Globus pallidus (tissue), 1 donor: ENCODE measurements around the gene IWS1.
"Not testable (repeated sequence)": the region's sequence is repeated elsewhere in the genome, so short reads cannot be mapped to it uniquely, and the experiment has no call there.

Source experiments
- DNase-seq: peaks from one replicate; pipeline ENCODE4 v3.0.0-alpha.2; 2015; ENCODE audit warnings: low spot score

The IWS1 gene

DNA sequence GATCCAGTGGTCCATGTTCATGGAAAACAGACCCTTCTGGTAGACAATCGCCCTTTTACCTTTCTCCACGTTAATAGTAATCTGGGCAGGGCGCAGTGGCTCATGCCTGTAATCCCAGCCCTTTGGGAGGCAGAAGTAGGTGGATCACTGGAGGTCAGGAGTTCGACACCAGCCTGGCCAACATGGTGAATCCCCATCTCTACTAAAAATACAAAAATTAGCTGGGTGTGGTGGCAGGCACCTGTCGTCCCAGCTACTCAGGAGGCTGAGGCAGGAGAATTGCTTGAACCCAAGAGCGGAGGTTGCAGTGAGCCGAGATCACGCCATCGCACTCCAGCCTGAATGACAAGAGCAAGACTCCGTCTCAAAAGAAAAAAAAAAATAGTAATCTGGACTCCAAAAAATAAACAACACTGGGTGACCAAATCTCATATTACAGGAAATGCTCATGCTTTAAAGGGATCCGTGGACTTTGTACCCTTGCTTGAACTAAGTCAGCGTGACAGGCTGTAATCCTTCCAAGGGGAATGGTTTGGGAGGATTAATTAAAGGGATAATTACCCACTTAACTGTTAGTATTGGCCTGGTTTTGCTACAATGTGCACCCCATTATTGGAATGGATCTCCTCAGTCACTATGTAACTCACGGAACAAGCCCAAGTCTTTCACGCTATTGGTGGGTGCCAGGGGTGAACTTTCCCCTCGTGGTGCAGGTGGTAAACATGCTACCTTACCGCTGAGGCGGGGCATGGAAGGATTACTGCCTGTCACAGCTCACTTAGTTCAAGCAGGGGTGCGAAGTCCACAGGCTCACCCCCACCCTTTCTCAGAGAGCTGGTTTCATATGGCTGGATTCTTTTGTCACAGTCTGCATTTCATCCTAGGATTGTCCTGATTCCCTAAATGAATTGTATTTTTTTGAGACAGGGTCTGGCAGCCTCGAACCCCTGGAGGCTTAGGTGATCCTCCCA is 71.4 kb downstream of the IWS1 start:
- DNase-seq = no peak

DNA sequence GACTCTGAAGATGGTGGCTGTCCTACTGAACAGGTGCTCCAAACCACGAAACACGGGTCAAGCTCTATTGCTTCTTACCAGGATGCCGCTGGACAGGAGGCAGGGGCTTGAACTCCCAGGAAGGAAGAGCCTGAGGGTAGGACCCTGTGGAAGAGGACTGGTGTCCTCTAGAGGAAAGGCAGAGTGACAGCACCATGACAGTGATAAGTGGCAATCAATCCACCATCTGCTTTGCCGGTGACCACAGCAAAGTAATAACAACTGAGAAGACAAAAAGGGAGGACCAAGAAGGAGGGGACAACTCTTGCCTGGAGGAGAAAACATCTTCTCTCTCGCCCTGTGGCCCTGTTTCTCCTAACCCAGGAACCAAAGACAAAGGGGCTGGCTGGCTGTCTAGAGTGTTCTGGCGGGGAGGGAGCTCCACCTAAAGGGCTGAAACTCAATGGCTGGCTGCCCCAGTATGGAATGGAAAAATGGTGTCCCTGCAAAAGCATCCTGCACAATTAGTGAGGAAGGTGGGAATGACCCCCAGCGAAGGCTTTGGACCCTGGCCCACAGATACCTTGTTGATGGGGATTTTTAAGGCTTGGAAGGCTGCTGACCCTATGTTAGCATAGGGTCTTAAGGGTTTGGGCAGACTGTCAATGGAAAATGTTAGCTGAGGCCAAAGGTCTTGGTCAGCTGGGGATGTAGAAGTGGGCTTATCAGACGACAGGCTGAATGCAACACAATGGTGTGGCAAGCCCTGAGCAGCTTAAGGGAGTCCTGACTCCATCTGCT is 72.7 kb downstream of the IWS1 start:
- DNase-seq = peak; percentile 10

DNA sequence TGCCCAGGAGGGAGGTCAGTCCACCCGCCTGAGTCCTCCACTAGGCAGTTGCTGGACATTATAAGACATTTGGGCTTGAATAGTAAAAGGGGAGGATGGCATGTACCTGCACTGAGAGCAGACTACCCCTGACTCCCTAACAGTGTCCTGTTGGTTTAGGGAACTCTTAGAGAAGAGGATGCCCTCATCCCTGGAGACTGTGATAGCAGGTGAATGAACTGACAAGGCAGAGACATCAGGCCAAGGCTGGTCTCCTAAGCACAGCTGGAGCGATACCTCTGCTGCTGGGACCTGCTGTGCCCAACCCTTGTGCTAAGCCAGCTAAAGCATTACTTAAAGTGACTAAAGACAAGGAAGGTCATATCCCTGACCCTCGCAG is 73.3 kb downstream of the IWS1 start:
- no peak for DNase-seq

- not testable (repeated sequence) for DNase-seq
Measured at GRCh38 chr2:127452423-127452822, 73.9 kb downstream of the IWS1 start.

- no peak for DNase-seq
Measured at GRCh38 chr2:127451981-127452380, 74.3 kb downstream of the IWS1 start.

GRCh38 chr2:127449898-127450297 is 76.4 kb downstream of the IWS1 start:
- DNase-seq = no peak

DNA sequence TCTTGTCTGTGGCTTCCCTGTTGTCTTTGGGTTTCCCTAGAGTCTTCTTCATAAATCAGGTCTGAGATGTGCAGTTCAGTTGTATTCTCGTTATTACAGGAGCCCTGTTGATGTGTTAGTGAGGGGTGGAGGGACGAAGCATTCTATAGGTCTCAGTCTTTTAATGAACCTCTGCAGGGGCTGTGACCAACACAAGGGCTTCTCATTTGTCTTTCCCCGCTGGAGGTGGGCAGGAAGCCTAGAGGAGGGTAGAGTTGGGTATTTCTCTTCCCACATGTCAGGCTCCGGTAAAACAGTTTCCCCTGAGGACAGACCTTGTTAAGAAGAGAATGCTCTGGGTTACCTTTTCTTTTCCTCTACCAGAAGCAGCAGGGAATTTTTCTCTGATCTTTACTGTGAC is 76.9 kb downstream of the IWS1 start:
- DNase-seq = no peak

GRCh38 chr2:127448526-127448925 is 77.8 kb downstream of the IWS1 start:
- no peak for DNase-seq

DNA sequence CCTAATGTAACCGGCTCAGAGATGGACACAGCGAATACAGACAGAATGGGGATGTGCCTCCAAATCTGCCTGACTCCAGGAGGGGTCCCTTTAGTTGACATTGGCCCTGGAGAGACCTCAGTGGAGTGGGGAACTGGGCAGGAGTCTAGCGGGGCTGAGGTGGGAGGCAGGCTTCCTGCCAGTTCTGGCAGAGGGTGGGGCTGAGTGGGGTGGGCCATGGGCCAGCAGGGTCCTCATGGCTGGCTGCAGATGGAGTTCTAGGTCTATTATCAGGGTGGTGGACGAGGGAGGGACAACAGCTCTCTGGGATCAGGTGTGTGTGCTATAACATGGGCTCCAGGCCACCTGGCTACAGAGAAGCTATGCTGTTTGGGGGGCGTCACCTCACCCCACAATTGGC is 86.9 kb downstream of the IWS1 start:
- DNase-seq = no peak

DNA sequence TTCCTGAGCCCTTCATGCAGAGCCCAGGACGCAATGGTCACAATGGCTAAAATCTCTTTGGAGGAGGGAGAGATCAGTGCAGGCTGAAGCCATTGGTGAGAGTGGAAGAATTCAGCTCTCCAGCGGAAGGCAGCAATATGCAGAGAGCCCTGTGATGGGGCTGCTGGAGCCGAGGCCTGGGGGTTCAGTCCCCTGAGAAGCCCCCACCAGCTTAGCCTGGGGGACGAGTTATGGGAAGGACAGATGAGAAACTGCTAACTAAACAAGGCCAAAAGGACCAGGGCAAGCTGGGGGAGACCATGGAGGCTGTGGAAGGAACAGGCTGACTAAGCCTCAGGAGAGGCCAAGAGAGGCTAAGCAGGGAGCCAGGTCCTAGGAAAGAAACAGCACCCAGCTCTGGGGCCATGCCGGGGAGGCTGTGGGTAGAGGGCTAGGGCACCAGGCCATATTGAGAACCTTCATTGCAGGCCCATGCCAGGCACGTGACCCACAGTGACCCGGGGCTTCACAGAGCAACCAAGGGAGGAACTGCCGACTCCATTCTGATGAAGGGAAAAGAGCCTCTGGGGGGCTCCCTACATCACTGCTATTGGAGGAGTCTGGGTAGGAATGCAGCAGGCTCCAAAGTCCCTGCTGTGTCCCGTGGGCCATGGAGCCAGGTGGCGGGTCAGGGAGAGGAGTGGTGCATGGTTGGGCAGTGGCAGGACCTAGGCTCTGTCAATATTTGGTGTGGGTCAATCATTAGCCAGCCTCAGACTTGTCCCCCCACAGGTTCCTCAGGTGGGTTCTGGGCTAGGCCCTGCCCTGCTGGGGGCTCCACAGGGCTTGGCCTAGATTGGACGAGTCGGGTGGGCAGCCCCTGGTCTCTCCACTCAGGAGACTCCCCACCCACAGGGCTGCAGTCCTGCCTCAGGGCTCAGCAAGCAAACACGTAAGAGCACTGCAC is 88.2 kb downstream of the IWS1 start:
- no peak for DNase-seq

- DNase-seq = no peak
Measured at GRCh38 chr2:127437056-127437455, 89.2 kb downstream of the IWS1 start.

DNA sequence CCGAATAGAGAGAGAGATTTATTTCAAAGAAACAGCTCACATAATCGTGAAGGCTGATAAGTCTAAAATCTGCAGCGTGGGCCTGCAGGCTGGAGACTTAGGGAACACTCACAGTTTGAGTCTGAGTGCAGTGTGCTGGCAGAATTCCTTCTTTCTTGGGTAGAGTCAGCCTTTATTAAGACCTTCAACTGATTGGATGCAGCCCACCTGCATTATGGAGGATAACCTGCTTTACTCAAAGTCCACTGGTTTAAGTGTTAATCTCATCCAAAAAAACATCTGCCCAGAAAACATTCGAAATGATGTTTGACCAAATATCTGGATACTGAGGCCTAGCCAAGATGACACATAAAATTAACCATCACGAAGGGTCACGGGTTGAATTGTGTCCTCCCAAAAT is 91.8 kb downstream of the IWS1 start:
- no peak for DNase-seq

DNA sequence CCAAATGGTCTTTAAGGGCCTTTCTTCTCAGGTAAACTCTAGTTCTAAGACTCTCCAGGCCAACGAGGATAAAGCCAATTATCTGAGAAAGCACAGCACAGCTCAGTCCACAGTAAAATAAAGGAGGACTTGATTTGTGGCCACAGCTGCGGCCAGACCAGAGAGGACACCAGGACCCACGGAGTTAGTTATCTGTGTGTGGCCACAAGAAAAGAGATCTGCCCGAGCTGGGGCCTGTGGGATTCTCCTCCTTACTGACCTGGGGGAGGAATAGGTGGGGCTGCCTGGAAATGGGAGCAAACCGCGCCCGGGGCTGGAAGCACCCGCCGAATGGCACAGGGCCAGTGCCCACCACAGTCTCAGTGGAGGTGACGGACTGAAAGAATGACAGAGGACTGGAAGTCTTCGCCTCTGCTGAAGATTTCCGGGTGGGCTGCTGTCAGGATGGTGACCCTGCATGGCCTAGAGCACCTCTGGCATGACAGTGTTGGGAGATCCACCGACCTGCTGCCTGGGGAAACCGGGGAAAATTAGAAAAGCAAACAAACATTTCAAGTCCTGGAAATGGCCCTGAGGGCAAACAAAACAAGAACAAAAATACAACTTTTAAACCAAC is 94.8 kb downstream of the IWS1 start:
- no peak for DNase-seq
